Diencephalon (tissue), 1 donor: ENCODE results near the gene OR4S1. TPM values are rescaled to one million over a fixed set of nuclear protein-coding genes. Genes with fewer than 3 reads are reported as not detected.

Experiments used
- total RNA-seq: library from RNA; depleted of rRNA; stranded (reverse); fragments of >200 nt; gene quantifications from one replicate; pipeline ENCODE4 v1.2.3, GENCODE V29; 2014

OR4S1 gene
- not detected for total RNA-seq

GRCh38 chr11:48305923-48306322 is at the start of gene OR4S1:
TSS of gene OR4S1 (plus strand) at chr11:48306223. CDS start at chr11:48306223, 0 bp downstream.

DNA sequence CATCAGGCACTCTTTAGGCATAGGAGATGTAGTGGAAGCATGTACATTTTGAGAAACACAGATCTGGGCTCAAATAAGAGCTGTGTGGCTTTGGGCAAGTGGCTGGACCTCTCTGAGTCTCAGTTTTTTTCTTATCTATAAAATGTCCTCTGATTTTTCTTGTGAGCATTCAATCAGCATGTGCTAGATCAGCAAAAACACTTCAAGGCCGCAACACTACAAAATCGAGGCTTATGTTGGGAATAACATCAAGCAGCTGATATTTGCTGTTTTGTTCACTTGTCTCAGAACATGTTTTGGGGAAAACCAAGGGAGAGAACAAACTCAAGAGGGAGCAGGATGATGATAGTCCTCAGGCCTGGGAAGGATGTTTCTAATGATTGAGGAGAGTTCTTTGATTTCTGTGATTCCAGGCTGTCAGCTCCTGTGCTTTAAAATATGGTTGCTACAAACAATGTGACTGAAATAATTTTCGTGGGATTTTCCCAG is 42.6 kb upstream of the OR4S1 start, which contains the start of gene OR4X1:
OR4X1 (plus strand) TSS at position 439 of the 489 bp plus-strand sequence; CDS start at position 439, 0 bp downstream.

GRCh38 chr11:48324620-48325019 is 18.6 kb downstream of the OR4S1 start, which contains the start of gene OR4C3:
TSS of gene OR4C3 (plus strand) at chr11:48324920. CDS start at chr11:48325022, 102 bp downstream.

Other genes starting within 250 kb of the OR4S1 start
- gene OR4B1, start 89.4 kb upstream of the OR4S1 start, total RNA-seq = not detected
- gene OR4X2, start 61.1 kb upstream of the OR4S1 start, total RNA-seq = not detected
- not detected for gene OR4X1, start 42.4 kb upstream of the OR4S1 start, total RNA-seq
- gene OR4C3, start 18.7 kb downstream of the OR4S1 start, total RNA-seq = not detected
- gene OR4C5, start 60.2 kb downstream of the OR4S1 start, total RNA-seq = not detected
- not detected for gene OR4A47, start 182.6 kb downstream of the OR4S1 start, total RNA-seq